Esophagus mucosa (tissue), 1 donor: Measurements from ENCODE around the gene HOXD8. TPM values are rescaled to one million over a fixed set of nuclear protein-coding genes. Genes with fewer than 3 reads are reported as not detected.

Experiments used
- ATAC-seq: fragments of 200-7000 bp; cut with Tn5 transposase; one replicate; pipeline ENCODE4 v1.9.1; 2020
- total RNA-seq: library from RNA; stranded (reverse); gene quantifications from one replicate; pipeline ENCODE4 v1.2.4, GENCODE V29; 2023
- donor health status: DM: yes; HTN: yes; CAD: no.

The HOXD8 gene
- total RNA-seq, 1 donor from 2014 or later, result 0.88 TPM

DNA sequence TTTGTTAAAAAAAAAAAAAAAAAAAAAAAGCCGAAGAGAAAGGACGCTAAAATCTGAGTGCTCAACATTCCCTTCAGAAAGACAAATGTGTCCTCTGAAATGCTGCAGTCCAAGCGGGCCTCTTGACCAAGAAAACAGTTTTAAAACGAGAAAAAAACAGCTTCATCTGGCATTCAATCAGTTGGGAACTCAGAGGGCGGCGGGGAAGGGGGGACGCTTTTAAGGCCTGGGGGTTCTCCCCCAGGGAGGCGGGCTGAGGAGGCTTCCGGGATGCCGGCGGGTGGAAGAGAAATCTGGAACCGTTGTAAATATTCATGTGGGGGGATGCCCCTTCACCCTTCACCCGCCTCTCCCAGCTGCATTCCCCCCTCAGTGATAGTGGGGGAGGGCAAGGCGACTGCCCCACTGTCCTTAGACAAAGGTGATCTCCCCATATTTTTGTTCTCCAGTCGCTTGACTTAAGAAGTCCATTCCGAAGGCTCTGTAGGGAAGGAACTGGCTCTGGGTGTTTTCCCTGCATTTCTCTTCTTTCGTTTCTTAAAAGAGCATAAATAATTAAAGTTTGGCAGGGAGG, 25.7 kb upstream of the HOXD8 start:
- ATAC-seq, result no peak

DNA sequence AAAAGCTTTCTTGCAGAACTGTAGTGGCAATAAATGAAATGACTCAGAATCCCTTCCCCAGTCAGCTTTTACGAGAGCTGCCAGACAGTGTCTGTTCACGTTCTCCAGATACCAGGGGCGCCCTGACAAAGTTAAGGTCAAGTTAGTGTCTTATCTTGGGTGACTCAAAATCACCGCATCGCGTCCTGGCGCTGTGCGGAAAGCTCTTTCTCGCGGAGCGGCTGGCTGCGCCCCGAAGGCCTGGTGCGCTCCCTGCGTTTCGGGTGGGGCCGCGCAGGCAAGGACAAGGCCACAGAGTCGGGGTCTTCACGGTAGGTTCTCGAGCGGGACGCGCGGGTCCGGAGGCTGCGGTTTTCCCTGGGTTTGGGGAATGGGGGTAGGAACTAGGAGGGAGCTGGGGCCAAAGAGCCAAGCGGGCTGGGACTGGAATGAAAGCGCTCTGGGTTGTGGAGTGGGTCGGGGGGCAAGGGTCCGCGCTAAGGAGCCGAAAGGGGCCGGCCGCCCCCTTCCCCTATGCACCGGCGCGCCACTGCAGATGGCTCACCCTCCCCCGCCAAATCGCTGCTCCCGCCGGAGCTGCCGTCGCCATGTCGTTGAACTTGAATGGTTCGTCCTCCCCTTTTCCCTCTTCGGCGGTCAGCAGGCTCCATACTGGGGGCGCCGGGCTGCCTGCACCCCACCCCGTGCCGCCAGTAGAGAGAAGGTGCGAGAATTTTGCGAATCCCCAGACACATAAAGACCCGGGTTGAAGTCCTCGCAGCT, 25.0 kb upstream of the HOXD8 start:
- no peak for ATAC-seq

GRCh38 chr2:176105078-176105729, 24.3 kb upstream of the HOXD8 start:
- ATAC-seq, result no peak

- no peak for ATAC-seq
Observed at GRCh38 chr2:176105730-176106580, 23.6 kb upstream of the HOXD8 start.

GRCh38 chr2:176106581-176107539, 22.6 kb upstream of the HOXD8 start, which contains the start of gene HOXD11:
TSS of gene HOXD11 (plus strand) at chr2:176107280. CDS start at chr2:176107356, 76 bp downstream.
- ATAC-seq, result peak; percentile 69

DNA sequence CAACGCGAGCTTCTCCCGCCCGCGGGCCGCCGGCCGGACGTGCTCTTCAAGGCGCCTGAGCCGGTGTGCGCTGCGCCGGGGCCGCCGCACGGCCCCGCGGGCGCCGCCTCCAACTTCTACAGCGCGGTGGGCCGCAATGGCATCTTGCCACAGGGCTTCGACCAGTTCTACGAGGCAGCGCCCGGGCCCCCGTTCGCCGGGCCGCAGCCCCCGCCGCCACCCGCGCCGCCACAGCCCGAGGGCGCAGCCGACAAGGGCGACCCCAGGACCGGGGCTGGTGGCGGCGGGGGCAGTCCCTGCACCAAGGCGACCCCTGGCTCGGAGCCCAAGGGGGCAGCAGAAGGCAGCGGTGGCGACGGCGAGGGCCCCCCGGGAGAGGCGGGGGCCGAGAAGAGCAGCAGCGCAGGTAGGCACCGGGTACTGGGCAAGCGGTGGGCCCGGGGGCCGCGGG, 21.7 kb upstream of the HOXD8 start:
- no peak for ATAC-seq

DNA sequence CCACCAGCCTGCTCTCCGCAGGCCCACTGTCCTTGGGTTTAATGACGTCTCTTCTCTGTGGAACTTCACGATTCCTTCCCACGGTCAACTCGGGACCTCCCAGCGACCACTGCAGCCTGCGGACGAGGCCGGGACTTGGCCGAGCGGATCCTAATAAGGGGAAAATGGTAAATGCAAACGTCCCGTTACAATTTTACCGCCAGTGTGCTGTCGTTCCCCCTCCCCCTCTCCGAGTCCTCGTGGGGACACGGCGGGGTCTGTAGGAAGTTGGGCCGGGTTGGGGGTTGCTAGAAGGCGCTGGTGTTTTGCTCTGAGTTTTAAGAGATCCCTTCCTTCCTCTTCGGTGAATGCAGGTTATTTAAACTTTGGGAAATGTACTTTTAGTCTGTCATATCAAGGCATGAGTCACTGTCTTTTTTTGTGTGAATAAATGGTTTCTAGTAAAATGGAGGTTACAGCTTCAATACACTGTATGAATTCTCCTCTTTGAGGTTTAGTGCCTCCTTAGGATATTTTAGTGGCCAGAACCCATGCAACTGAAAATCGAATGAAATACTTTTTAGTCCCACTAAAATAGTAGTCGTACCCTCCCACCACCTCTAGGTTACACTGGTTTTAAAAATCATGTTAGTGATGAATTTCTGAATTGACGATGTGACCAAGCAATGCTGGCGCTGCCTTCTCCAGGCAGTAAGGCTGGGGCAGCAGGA, 20.2 kb upstream of the HOXD8 start:
- no peak for ATAC-seq

DNA sequence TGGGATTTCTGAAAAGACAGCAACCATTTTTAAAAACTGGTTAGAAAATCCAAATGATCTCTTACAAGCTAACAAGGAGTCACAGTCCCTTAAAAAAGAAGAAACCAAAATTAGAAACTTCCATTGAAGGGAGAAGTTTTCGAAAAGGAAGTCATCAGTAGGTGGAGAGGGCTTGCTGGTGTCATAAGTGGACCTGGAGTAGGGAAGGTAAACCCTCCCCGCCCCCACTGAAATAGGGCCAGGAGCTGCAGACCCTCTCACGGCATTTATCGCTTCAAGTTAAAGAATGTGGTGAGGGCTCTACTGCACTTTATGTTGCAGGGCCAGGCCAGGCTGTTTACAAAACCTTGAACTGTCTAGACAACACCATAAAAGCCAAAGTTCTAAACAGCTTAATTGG, 19.6 kb upstream of the HOXD8 start:
- ATAC-seq, result no peak

- ATAC-seq, result no peak
Observed at GRCh38 chr2:176110415-176111308, 18.8 kb upstream of the HOXD8 start.

DNA sequence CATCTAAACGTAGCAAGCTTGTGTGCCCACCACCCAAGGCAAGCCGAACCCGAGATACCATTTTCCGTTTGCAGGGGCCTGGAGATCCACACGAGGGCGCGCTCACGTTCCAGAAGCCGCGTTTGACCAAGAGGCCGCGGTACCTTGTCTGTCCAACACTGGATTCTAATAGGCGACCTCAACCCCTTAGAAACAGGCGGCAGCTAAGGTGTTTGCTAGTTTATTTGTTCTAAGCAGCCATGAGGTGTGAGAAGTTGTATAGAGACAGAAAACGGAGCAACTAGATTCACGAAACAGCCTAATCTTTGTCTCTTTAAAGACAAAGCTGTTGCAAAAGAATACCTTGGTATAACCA, 18.2 kb upstream of the HOXD8 start:
- ATAC-seq, result no peak

- no peak for ATAC-seq
Observed at GRCh38 chr2:176111846-176112374, 17.6 kb upstream of the HOXD8 start.

GRCh38 chr2:176112375-176113302, 16.9 kb upstream of the HOXD8 start:
- no peak for ATAC-seq

DNA sequence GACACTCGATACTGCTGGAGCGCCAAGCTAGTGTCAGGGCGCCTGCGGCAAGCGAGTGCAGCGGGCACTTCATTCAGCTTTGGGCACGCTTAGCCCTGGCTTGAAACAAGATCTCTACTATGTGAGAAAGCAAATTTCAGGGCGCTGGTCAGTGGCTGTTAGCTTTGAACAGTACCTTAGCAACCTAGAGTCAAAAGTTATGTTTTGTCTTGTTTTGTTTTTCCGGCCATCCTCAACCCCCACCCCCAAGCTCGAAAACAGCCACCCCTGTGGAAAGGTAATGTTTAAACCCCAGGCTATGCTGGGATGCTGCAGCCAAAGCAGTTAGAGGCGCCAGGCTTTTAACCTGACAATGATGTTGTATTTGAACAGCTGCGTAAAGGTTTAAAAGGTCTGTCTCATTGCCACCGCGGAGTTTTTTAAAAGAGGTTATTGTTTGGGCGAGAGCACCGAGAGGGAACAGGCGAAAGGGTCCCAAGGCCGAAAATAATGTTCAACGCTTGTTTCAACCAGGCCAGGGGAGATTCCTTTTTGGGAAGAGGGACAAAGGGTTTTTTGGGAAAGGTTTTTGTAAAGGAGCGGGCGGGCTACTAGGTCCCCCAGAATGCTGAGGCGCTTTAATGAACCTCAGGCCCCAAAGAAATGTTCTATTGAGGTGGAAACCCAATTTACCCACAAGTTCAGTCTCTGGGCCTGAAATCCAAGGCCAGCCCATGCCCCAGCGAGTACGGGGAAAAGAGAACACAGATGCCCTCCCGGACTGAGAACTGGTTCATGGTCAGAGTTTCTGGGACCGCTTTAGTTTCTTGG, 15.2 kb upstream of the HOXD8 start:
- no peak for ATAC-seq

GRCh38 chr2:176114930-176115625, 14.4 kb upstream of the HOXD8 start:
- no peak for ATAC-seq

GRCh38 chr2:176115883-176116813, 13.4 kb upstream of the HOXD8 start, which contains the start of gene HOXD10:
TSS of gene HOXD10 (plus strand) at chr2:176116778. CDS start at chr2:176116834, 56 bp downstream.
- peak; percentile 67 for ATAC-seq
